Cortex of kidney (tissue), 1 donor: ENCODE measurements around the gene FBN1.

Experiments
- DNase-seq: peaks from one replicate; lab custom pipeline; 2025; lab: John Stamatoyannopoulos, UW

FBN1 gene

DNA sequence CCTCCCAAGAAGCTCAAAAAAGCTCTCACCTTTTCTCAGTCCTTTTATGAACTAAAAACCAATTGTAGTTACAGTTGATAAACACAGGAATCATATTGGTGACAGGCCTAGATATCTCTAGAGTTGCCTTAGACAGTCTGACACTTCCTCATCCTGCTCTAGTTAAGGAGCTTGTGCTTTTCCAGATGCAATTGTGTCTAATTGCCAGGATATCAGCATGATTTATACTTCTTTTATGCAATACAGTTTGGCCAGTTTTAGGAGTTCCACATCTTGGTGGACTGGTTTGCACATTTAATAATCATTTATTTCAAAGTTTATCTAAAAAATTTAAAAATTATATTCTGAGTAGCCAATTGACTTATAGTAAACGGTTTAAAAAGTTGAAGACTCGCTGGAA is 218.6 kb downstream of the FBN1 start:
- no peak for DNase-seq

DNA sequence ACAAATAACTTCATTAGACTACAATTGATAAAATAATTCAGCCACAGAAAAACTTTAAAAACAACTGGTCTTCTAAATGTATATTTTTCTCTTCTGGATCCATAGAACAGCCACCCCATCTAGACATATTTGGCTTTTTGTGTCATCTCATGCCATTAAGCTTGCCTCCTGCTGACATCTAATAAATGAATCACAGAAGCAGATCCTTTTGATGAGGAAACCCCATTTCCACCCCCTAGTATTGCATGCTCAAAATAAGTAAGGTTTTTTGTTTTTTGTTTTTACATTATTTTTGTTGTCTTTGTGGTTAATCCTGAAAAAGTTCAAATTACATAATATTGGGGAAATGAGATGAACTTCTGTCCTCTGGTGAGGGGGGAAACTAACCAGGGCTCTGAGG is 219.5 kb downstream of the FBN1 start:
- DNase-seq = no peak

DNA sequence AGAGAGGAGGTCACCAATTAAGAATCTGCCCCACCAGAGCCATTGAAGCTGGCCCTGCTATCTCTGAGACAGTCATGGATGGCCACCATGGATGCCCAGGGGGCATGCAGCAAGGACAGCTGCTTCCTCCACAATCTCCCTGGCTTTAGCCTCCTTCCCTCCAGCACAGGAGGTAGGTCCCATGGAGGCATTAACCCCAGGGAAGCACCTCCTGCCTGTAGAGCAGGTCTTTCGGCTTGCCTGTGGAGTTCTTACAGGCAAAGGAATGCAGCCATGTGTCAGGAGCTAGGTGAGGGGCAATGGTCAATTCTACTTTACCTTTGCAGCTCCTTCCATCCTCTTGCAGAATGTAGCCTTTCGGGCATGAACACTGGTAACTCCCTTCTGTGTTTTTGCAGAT is 220.5 kb downstream of the FBN1 start:
- DNase-seq = no peak

DNA sequence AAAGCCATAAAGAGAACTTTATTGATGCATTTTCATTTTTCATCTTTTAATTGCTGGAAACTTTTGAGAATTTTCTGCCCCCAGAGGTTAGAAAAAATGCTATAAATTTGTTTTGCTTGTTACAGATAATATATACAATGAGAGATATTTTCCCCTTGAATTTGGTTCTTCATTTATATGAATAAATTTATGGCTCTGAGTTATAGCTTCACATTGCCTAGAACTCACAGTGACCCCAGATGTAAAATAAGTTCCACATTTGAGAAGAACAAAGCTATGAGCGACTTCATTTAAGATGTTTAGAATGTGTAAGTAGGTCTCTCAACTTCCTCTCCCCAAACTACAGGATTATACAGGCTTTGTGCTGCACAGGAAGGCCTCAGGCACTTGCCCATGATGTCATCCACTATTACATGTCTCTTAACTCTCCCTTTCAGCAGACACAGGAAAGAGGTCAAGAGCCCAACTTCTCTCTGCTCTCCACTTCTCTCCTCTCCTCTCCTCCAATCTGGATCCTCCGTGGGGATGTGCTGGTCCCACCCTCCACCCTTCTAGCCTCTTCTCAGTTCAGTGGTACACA is 221.5 kb downstream of the FBN1 start:
- no peak for DNase-seq

DNA sequence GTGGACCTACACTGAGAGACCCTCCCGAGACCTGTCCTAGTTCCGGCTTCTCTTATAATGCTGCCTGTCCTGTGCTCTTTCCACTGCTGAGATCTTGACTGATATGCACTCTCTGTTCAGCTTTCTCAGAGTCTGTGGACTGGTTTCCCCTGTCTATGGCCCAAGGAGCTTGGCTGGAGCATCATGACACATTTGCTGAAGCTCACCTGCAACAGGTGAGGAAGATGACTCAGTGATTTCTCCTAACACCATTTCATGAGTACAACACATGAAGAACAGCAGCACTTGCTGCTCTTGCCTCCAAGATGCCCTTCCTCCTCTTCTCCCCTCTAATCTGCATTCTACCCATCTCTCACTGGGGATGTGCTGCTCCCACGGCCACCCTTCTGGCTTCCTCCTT is 222.2 kb downstream of the FBN1 start:
- DNase-seq = no peak

DNA sequence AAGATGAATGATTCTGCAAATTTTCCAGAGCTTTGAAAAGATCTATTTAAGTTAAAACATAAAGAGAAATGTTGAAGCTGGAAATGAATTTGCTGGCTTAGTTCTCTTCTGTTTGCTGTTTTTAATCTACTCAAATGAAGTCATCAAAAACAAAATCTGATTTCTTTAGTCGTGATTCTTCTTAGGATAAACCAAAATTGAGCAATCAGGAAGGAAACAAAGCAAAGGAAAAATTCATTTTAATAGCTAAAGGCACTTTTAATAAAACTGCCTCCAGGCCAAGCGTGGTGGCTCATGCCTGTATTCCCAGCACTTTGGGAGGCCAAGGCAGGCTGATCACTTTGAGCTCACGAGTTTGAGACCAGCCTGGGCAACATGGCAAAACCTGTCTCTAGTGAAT is 223.1 kb downstream of the FBN1 start:
- no peak for DNase-seq

DNA sequence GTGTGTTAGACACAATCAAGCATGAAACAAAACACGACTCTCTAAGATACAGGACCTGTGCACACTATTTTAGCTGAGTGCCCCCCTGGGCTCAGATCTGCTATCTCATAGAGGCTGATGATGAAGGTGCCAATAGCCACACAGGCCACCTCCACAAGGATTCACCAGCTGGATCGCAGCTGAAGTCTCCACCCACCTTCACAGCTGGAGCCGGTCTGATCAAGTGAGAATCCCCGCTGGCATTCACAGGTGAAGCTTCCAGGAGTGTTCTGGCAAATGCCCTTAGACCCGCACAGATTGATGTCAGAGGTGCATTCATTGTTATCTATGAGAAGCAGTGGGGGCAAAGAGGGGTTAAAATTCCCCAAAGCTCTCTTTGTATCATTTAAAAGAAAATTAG is 224.1 kb downstream of the FBN1 start:
- no peak for DNase-seq

DNA sequence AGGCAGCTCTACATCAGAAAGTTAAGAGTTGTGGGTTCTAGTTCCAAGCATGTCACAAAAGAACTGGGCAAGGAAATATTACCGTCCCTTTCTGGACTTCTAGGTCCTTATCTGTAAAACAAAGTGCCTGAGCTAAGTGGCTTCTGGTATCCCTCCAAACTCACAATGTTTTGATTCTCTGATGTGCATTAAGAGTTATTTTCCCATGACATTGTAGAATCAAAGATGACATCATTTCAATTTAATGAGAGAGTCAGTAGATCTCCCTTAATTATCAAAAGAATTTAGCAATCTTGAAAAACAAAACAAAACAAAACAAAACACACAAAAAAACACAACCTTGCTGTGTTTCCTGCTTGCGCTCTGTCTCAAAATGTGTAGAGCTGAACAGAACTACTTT is 225.6 kb downstream of the FBN1 start:
- DNase-seq = no peak

DNA sequence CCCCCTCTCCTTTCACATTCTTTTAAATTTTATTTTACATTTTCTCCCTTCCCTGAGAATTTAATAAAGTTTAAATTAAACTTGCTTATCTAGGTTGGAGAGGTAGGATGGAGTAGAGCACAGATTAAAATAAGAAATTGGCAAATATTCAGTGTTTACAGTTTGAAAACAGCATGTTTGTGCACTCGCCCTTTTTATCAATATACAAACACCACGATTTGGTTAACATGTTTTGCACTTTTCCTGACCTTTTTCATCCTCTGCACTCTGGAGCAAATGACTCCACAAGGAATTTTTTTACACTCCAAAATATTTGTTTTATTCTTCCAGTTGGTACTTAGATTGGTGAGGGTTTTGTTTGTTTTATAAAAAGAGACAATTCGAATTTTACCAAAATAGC is 227.2 kb downstream of the FBN1 start:
- DNase-seq = no peak

DNA sequence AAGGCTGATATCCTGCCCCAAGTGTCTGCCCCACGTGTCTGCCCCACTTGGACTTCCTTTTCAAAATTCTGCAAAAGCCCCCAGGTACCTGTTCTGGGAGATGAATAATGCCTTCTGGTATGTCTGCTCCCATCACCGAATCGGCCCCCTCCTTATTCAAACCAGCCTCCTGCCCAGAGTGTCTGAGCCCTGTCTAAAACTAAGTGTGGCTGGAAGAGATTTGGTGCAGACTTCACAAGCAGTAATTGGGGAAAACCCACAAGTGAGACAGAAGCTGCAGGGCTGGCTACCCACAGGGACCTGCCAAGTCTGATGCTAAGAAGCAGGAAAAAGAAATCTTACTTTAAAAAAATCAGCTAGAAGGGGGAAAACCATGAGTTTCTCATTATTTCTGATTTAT is 229.2 kb downstream of the FBN1 start:
- DNase-seq = no peak

DNA sequence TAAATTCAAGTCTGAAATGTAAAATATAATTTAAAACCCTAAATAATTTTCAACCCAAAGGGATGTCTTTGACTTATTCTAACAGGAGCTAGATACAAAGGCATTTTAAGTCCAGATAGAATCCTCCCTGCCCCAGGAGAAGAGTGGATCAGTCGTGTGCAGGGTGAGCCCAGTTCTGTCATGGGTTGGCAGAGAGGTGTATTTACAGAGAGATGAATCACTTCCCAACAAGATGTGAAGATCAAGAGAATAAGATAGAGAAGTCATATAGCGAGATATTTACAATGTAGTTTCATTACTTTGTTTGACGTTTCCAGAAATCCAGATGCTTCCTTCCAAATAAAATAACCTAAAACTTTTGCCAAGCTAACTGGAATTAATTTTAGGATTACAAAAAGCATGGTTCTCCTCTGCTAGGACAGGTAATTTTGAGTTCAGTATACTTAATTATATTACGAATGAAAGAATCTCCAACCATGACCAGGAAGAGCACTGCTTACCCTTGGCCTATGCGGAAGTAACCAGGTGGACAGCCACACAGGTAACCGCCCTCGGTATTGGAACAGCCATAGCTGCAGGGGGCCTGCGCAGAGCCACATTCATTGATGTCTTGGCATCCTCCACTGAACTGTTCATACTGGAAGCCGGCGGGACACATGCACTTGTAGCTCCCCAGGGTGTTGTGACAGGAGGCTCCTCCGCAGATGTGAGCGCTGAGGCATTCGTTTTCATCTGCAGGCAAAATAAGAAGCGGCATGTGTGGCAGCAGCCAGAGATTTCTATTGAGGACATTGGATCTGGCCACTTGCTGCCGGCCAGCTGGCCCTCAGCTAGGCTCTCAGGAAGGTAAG is 230.2 kb downstream of the FBN1 start:
- no peak for DNase-seq

DNA sequence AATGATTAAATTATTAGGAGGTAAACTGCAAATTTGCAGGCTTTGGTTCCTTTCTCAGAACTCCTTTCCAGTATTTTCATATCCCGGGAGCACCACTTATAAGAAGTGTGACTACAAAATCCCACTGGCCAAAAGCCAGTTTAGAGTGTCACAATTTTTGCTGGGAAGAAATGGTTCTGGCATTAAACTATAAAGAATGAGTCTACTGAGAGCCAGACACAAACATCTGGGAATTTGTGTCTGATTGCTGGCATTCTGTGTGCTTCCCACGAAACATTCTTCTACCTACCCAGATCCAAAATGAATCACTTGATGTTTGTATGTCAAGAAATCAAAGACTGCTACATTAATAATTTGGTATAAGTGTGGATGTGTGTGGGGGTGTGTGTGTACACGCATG is 231.5 kb downstream of the FBN1 start:
- no peak for DNase-seq

DNA sequence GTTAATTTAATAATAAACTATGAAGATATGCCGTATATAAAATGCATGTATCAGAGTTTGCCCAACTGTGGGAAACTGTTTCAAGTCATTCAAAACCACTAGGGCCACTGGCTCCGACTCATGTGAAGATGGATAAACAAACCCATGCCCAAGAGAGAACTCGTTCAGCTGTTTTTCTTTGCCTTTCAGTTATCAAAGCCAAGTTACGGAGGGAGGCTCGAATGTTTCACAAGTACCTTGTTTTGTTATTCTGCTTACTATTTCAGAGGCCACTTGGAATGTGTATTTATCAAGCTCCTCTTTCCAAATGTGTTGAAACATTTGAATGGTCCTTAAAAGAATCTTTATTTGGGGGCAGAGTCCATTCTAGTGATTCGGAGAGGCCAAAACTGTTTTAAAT is 232.2 kb downstream of the FBN1 start:
- DNase-seq = no peak

DNA sequence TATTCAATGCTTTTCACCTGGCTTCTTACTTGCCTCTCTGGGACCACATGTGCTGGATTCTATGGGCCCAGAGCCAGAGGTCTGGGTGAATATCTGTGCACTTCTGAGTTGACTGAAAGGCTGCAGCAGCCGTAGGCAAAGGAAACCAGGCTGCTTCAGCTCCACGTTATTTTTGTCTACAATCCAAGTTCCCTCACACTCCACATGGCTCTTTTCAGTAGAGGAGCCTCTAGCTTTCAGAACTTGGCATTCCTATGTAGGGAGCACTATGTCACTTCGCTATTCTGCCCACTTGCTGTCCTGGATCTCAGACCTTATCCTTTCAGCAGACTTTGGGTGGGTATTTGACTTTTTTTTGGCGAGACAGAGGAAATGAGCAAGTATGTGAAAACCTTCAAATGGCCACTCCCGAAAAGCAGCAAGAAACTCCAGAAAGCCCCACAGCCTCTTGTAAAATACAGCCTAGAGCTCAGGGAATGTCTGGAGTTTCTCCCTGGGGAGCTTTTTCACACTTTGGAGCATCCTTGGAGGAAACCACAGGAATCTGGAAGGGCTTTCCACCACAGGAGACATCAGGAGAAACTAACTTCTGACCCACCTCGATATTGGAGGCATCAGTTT is 233.4 kb downstream of the FBN1 start:
- DNase-seq = no peak

DNA sequence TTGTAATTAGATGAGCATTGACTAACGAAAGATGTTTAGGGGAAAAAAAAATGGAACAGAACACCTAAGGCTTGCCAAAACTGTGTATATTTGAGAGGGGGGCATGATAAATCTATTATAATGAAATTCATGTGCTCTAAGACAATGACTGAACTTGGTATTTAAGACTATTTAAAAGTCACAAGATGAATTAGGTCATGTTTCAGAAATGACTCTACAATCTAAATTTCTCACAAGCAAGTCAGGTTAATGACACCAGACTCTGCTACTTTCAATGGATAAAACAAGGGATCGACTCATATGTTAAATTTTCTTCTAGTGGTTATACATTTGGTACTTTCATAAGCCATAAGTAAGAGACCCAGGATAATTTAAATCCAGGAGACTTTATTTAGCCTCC is 235.9 kb downstream of the FBN1 start:
- DNase-seq = no peak

DNA sequence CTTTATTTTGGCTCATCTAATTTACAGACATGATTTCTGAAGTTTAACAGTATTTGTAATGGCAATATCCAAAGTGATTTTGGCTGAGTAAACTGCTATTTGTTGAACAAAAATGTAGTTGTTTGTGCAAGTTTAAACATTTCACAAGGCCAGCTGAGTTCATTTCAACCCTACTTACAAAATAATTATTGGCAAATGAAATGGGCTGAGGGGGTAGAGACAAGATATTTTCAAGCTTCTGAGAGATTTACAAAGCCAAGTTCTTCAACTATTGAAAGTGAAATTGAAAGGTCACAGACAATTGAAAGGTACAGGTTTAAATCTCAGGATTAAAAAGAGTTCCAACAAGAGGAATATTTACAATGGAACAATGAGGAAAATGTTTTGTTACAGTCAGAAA is 237.2 kb downstream of the FBN1 start:
- DNase-seq = no peak

DNA sequence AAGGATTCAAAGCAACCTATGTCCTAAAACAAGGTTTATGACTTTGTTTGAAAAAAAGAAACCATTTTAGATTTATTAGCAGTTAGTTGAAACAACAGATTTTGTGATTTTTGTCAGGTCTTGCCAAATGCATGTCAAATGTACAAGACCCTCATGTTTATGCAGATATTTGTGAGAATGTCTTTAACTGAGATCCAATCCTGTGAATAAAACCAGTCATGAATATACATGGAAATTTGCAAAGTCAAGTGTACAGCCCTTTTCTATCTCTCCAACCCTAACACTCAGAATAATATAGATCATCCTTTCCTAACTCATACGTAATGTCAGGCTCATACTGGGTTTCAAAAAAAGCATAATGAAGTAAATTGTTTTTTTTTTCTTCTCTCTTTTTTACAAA is 237.9 kb downstream of the FBN1 start:
- DNase-seq = no peak

DNA sequence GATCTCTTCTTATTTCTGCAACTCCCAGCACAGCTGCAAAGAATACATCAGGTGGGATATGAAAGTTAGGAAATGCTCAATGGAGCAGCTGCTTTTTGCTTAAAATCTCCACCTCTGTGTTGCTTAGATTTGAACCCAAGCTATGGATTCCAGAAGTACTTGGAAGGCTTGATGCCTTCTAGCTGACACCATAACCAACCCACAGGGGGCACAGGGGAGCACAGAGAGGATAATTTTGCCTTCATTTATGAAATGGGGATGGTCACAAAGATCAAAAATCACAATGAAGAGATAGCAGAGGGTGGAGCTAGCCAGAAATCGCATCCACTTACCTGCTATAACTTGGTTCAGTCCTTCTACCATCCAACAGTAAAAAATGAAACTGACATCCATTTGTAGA is 238.6 kb downstream of the FBN1 start:
- DNase-seq = no peak

DNA sequence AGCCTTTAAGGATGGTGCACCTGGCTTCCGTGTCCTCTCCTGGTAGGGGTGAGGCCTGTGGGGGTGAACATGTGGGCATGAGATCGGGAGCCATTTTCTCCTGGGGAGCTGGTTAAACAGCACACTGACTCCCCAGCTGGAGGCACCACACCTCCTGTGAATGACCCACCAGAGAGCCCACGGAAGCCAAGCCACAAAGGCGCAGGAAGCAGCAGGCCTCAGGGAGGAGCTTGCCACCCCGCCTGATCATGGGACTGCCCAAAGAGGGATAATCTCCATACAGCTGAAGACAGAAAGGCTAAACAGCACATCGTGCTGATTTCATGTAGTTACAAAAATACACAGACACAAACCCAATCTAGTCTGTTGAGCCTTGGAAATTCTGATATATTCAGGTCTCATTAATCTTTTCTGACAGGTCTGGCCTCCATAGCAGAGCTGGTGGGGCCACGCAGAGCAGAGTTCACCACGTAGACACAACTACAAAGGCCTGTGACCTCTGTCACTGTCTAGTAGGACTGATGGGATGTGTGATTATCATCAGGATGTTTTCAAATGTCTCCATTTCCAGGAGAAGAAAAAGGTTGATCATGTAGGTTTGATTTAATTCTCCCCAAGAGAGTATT is 239.1 kb downstream of the FBN1 start:
- DNase-seq = no peak

DNA sequence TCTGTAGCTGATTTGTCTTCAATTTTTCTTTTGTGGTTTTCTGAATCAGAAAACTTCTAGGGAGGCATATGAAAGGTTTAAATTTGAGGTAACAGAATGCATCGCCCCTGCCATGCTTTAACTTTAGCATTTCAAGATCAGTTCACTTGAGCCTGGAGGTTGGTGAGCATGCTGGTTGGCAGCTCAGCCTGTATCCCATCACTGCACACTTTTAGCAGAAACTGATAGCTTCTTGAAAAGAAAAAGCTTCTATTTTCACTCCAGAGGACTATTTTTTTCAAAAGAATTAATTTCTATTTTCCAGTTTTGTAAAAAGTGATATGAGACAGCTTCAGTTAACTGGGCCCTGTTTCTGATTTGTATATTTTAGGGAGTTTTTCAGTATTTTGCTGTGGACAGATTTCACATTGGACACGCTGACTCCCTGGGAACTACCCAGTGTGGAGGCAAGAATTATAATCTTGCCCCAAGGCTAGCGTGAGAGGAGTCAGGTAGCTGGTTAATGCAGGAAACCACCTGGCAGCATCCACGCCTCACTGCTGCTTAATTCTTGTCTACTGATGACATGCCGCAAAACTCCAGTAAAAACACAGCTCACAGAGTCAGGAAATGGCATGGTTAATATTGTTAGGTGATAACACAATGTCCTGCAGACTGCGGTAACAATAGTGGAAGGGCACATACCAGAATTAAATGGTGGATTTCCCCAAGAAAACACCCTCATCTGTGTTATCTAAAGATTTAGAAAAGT is 242.9 kb downstream of the FBN1 start:
- no peak for DNase-seq

DNA sequence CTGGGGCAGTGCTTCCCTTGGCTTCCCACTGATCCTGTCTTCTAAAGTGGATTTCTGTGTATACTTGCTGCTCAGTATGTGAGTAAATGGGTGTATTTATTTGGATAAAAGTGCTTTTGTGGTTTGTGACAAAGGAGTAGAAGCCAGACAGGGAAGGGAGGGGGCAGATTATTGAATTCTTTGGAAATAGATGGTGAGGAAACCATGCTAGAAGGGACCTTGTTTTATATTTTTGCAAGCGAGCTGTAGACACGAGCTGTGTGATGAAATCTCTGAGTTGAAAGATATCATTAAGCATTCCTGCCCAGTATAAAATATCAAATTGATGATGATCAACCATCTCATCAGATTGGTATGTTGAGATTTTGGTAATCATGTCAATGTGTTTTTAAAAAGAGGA is 245.4 kb downstream of the FBN1 start:
- DNase-seq = no peak

DNA sequence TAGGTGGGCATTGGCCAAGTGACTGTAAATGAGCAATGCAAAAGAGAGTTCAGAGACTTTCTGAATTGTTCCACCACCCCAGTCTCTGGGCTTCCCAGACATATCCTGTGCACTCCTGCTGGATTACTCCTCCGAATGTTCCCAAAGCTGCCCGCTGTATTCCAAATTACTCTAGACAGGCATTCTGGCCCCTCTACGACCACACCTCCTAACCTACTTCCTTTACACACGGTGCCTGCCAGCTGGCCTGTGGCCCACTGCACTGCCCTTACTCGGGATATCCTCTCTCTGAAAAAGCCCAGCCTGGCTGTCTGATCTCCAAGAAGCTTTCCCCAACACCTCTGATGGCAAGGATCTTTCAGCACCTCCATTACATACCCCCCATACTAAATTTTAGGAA is 247.7 kb downstream of the FBN1 start:
- DNase-seq = no peak
